ENCODE measurements around the gene OR10G2.

DNA sequence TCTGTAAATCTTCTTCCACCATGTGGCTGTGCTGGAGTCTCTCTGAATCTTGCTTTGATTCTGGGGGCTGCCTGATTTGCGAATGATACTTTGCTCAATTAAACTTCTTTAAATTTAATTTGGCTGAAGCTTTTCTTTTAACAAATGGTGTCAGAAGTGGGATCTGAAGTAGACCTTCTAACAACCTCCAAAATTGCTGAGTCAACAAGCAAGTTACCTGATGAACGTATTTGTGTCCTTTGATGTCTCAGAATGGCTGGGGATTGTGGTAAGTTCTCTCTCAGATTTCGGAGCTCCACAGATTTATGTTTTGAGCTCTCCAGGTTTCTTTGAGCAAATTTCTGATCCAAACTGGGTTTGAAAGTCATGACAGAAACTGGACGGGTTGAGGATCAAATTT, 40.8 kb upstream of the OR10G2 start:
- TF ChIP-seq, protein P1, sequence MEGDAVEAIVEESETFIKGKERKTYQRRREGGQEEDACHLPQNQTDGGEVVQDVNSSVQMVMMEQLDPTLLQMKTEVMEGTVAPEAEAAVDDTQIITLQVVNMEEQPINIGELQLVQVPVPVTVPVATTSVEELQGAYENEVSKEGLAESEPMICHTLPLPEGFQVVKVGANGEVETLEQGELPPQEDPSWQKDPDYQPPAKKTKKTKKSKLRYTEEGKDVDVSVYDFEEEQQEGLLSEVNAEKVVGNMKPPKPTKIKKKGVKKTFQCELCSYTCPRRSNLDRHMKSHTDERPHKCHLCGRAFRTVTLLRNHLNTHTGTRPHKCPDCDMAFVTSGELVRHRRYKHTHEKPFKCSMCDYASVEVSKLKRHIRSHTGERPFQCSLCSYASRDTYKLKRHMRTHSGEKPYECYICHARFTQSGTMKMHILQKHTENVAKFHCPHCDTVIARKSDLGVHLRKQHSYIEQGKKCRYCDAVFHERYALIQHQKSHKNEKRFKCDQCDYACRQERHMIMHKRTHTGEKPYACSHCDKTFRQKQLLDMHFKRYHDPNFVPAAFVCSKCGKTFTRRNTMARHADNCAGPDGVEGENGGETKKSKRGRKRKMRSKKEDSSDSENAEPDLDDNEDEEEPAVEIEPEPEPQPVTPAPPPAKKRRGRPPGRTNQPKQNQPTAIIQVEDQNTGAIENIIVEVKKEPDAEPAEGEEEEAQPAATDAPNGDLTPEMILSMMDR (IDR thresholded peaks at IDR 0.05; ENCODE audit: low read depth, low read length): no peak
- TF ChIP-seq, protein P2, sequence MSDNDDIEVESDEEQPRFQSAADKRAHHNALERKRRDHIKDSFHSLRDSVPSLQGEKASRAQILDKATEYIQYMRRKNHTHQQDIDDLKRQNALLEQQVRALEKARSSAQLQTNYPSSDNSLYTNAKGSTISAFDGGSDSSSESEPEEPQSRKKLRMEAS (IDR thresholded peaks at IDR 0.05; ENCODE audit: low read depth, low read length): no peak
- TF ChIP-seq POLR2A (IDR thresholded peaks at IDR 0.05; ENCODE audit: extremely low read depth, insufficient read length) (no peak), MYC (IDR thresholded peaks at IDR 0.05; ENCODE audit: low read depth, low read length) (no peak)
